Cerebellar cortex (tissue), 1 donor: Measurements from ENCODE around the gene FGFR3.
"Not testable (repeated sequence)": the region's sequence is repeated elsewhere in the genome, so short reads cannot be mapped to it uniquely, and the experiment has no call there.

Experiments used
- DNase-seq: peaks from one replicate; pipeline ENCODE4 v3.0.0-alpha.2; 2015; ENCODE audit warnings: low spot score

The FGFR3 gene

GRCh38 chr4:1819284-1819683 lies 26.2 kb downstream of the FGFR3 start:
- DNase-seq = peak; percentile 89

GRCh38 chr4:1819816-1820215 lies 26.7 kb downstream of the FGFR3 start:
- no peak for DNase-seq

- DNase-seq = no peak
Measured at GRCh38 chr4:1821679-1822567, 28.8 kb downstream of the FGFR3 start.

GRCh38 chr4:1822568-1823544 lies 29.8 kb downstream of the FGFR3 start:
- DNase-seq = no peak

- no peak for DNase-seq
Measured at GRCh38 chr4:1823545-1823932, 30.4 kb downstream of the FGFR3 start.

- no peak for DNase-seq
Measured at GRCh38 chr4:1824746-1825145, 31.7 kb downstream of the FGFR3 start.

DNA sequence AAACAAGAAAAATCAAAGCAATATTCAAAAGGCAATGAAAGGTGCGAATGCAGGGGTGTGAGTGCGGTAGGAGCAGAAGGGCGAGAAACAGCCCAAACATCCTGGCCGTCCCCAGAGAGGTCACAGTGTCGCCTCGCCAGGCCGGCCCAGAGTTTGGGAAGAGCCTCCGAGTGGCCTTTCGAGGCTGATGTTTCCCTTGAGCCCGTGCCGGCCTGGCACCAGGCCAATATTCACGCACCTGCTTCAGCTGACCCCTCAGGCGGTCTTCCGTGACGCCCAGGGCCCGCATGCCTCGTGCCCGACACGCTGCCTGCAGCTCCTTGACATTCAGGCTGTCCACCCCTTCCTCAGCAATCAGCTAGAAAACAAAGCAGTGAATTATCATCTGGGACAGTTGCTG lies 32.2 kb downstream of the FGFR3 start:
- no peak for DNase-seq

GRCh38 chr4:1826531-1827350 lies 33.6 kb downstream of the FGFR3 start:
- DNase-seq = no peak

DNA sequence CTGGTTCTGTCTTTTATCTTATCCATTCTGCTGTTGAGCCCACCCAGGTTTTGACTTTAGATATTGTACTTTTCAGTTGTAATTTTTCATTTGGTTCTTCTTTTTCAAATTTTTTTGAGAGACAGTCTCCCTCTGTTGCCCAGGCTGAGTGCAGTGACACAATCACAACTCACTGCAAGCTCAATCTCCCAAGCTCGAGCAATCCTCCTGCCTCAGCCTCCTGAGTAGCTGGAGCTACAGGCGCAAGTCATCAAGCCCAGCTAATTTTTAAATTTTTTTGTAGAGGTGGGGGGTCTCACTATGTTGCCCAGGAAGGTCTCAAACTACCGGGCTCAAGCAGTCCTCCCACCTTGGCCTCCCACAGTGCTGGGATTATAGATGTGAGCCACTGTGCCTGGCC lies 37.1 kb downstream of the FGFR3 start:
- DNase-seq = no peak

DNA sequence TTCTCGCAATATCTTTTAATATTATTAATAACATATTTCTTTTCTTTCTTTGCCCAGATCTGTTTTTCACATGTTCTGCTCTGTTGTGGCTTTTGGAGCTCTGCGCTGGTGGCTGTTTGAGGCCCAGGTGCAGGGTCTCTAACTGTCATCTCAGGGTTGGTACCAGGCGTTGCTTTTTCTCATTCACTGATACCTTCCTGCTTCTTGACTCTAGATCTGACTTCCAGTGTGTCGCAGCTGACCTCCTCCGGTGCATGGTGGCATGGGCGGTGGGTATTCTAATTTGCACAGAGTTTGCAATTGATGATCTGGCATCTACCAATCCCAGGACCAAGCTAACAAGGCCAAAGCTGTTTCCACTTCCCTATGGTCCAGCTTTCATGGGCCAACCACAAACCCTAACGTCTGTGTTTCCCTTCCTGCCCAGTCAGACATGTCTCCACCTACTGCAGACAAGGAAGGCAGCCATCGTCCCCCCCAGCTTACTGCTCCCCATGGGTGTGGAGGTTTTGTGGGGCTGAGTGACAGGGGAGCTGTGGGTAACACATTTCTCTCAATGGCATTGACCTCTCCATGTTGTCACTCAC lies 37.6 kb downstream of the FGFR3 start:
- DNase-seq = no peak

DNA sequence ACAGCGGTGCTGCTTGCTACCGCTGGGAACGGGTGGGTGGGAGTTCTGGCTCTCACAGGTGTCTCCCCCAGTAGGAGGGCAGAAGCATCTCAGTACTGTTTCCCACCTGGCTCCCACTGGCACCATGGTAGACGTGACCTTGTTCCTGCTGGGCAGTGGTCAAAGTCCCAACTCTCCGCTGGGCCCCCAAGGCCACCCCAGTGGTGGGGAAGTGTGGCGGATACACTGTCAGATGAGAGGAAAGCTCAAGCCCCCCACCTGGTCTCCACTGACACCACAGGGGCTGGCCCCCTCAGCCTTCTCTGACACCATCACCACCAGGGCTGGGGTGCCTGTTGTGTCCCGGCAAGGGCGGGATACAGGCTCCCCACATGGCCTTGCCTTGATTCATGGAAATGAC lies 38.2 kb downstream of the FGFR3 start:
- DNase-seq = no peak

- no peak for DNase-seq
Measured at GRCh38 chr4:1832690-1833089, 39.6 kb downstream of the FGFR3 start.

- no peak for DNase-seq
Measured at GRCh38 chr4:1833307-1834046, 40.4 kb downstream of the FGFR3 start.

DNA sequence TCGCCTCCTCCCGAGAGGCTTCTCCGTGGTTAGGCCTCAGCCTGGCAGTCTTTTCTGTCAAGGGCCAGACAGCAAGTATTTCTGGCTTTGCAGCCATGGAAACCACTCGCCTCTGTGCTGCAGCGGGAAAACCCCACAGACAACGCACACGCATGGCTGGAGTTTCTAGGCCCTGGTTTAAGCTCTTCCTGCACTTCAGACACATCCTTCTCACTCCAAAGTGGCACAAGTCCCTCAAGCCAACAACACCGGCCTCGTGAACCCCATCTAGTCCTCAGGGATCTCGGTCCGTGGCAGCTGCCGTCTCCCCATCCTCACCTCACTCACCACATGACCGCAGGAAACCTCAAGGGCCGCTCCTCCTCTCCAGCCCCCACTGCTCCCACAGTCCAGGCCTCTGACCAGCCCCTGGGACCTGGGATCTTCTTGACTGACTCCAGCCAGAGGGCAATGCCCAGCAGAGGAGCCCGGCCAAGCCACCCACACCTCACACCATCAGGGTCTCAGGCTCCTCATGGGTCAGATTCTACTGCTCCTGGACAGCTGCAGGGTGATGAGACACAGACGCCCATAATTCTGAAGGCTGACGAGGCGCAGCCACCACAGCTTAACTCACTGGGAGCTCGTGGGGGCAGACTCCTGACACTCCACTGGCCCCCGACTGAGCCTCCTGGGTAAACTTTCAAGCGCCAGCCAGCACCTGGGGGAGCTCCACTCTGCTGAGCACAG lies 41.1 kb downstream of the FGFR3 start:
- no peak for DNase-seq

DNA sequence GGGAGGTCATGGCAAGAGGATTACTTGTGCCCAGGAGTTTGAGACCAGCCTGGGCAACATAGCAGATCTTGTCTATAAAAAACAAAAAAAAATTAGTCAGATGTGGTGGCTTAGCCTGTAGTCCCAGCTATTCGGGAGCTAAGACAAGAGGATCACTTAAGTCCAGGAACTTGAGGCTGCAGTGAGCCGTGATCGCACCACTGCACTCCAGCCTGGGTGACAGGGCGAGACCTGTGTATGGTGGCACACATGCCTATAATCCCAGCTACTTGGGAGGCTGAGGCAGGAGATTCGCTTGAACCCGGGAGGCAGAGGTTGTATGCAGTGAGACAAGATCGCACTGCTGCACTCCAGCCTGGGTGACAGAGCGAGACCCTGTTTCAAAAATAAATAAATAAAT lies 42.7 kb downstream of the FGFR3 start:
- not testable (repeated sequence) for DNase-seq

- no peak for DNase-seq
Measured at GRCh38 chr4:1836650-1837049, 43.6 kb downstream of the FGFR3 start.

- no peak for DNase-seq
Measured at GRCh38 chr4:1837069-1837468, 44.0 kb downstream of the FGFR3 start.

DNA sequence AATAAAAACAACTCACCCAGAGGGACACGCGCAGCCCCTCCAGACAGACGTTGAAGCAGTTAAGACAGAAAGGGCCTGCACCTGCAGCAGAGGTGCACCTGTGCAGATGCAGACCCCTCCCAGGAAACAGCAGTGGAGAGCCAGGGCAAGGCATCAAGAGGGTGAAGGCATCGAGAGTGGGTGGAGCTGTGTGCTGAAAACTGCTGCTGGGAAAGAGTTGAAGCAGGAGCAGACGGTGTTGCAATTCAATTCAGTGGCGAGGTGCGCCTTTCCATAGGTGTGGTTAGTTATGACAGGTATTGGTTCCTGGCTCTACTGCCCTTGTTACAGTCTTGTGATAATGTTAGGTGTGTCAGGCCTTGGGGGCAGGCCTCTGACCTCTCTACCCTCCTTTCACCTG lies 46.2 kb downstream of the FGFR3 start:
- no peak for DNase-seq

DNA sequence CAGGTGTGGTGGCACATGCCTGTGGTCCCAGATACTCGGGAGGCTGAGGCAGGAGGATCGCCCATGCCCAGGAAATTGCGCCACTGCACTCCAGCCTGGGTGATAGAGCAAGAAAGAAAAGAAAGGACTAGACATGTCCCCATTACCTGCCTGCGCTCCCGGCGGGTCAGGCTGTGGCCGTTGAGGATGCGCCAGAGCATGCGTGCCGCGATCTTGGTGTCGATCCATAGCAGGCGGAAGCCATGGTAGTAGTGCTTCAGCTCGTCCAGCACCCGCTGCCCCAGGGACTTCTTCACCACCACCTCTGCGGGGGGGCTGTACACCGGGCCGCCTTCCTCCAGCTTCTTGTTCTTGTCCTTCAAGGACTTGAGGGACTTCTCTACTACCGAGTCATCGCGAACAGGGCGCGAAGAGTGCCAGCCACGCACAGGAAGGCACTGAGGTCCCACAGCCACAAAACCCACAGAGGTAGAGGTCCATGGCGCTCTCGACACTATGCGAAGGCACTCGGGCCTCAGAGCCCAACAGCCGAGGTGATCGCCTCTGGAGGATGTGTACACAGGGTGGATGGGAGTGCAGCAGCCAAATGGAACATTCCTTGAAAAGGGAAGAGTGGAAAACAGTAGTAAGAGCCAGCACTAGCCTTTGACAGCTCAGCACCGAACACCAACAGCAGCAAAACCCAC lies 48.3 kb downstream of the FGFR3 start:
- no peak for DNase-seq

DNA sequence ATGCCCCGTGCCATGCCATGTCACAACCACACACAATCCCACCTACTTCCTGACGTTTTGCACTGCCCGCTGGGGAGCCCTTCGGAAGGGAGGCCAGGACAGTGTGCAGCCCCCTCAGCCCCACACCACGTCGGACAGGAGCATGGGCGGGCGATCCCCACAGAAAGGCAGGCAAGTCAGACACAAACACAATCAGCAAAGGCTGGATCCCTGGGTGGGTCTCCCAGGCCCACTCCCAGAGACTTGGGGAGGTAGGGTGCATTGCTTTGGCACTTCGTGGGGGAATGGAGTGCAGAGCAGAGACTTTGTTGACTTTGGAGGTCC lies 48.8 kb downstream of the FGFR3 start:
- no peak for DNase-seq
